Vagina (tissue), 2 donors: ENCODE measurements around the gene ATF5.
A peak's percentile ranks its signal among the peaks of the same experiment; 100 is the strongest.

Experiments
- POLR2A ChIP-seq, 2 donors: fragments of 450-650 bp; IDR thresholded peaks; one replicate each; pipeline ENCODE4 v1.6.1; 2017; ENCODE audit warnings: antibody characterized with exemption in 2 of 2, mild to moderate bottlenecking in 2 of 2, moderate library complexity in 2 of 2
- POLR2AphosphoS5 ChIP-seq, 2 donors: sonication (generic); formaldehyde crosslinking; IDR thresholded peaks; one replicate each; pipeline ENCODE4 v1.9.0; 2017; ENCODE audit warnings: antibody characterized with exemption in 2 of 2, mild to moderate bottlenecking in 2 of 2, low read depth in 1 of 2; ENCODE audit not compliant: insufficient read depth in 1 of 2
- TF ChIP-seq, protein P1 (sequence below), 3 experiments: fragments of 450-650 bp in 2 of 3; fragments of 200-600 bp in 1 of 3; sonication (generic) in 1 of 3; IDR thresholded peaks; one replicate each; pipeline ENCODE4 v1.5.1; 2017 to 2019; ENCODE audit warnings: antibody characterized with exemption in 3 of 3, mild to moderate bottlenecking in 2 of 3, moderate library complexity in 2 of 3

DNA sequence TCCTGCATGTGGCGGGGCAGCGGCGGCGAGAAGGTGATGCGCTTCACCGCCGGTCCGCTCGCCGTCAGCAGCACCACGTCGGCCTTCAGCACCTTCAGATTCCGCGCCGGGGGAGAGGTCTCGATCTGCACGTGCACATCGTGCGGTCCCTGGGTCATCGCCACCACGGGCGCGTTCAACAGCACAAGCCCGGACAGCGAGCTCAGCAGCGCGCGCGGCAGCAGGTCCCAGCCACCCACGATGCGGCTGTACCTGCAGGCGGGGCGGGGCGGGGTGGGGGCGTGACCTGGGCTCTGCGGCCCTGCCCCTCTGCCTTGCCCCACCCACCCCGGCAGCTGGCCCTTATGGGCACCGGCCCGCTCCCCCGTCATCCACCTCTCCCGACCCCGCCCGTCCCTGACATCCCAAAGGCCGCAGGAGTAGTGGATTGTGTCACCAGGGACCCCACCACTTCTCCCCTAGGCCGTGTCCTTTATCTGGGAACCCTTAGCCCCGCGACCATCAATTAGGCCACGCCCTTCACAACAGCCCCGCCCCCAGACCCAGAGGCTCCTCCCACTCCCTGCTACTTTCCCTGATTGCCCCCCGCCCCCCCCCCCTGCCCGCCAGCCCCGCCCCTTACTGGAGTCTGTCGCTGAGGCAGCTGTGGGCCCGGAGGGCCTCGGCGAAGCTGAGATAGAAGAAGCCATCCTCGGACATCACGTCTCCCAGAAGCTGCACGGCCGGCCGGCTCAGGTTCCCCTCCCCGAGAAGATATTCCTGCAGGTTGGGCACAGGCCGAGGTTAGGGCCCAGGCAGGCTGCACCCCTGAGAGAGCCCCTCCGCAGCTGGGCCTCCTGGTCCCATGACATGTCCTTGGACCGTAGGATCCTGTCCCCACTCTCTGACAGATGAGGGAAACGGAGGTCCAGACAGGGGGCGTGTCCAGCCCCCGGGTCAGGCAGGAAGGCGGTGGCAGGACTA lies 38.4 kb upstream of the ATF5 start:
- TF ChIP-seq POLR2AphosphoS5 (IDR thresholded peaks at IDR 0.05; ENCODE audit: insufficient read depth in 1 of 2, low read depth in 1 of 2) (peak in 1 of 2 donors; percentile 40), POLR2A (IDR thresholded peaks at IDR 0.05) (no peak)
- TF ChIP-seq, protein P1, sequence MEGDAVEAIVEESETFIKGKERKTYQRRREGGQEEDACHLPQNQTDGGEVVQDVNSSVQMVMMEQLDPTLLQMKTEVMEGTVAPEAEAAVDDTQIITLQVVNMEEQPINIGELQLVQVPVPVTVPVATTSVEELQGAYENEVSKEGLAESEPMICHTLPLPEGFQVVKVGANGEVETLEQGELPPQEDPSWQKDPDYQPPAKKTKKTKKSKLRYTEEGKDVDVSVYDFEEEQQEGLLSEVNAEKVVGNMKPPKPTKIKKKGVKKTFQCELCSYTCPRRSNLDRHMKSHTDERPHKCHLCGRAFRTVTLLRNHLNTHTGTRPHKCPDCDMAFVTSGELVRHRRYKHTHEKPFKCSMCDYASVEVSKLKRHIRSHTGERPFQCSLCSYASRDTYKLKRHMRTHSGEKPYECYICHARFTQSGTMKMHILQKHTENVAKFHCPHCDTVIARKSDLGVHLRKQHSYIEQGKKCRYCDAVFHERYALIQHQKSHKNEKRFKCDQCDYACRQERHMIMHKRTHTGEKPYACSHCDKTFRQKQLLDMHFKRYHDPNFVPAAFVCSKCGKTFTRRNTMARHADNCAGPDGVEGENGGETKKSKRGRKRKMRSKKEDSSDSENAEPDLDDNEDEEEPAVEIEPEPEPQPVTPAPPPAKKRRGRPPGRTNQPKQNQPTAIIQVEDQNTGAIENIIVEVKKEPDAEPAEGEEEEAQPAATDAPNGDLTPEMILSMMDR (IDR thresholded peaks at IDR 0.05): peak in 1 of 3 experiments; percentile 1
